K562 (cell line): ENCODE measurements around the gene ANAPC5. TPM values are rescaled to one million over a fixed set of nuclear protein-coding genes. Genes with fewer than 3 reads are reported as not detected.

ENCODE experiments used
- ATAC-seq: fragments of 200-7000 bp; cut with Tn5 transposase; 3 replicates; pipeline ENCODE4 v1.9.1; 2020; ENCODE audit warnings: moderate library complexity
- BruUV-seq: library from RNA; stranded (reverse); fragments of 400-500 nt; replicated peaks from 2 replicates; lab custom pipeline; 2021; lab: Mats Ljungman, UMichigan
- CTCF ChIA-PET: fragments of 300-600 bp; formaldehyde crosslinking; extraction: SDS; loops from one replicate; lab custom pipeline; 2021; ENCODE audit warnings: low intra/inter-chr PET ratio; lab: Yijun Ruan, JAX
- POLR2A ChIA-PET: fragments of 300-600, 350-650 bp; sonication (Branson Sonifier 250); formaldehyde crosslinking; extraction: SDS; loops from one replicate; lab custom pipeline; 2021; ENCODE audit warnings: antibody characterized with exemption, inconsistent platforms; lab: Yijun Ruan, JAX
- DNase-seq, 4 experiments: peaks; one replicate each; pipeline versions ENCODE4 v3.0.0 to v3.0.0-alpha.2; 2011 to 2018; ENCODE audit warnings: low spot score in 3 of 4, mixed read lengths in 3 of 4; ENCODE audit errors: extremely low read depth in 1 of 4
- FAIRE-seq: peaks from 2 replicates; lab custom pipeline; 2011; peaks lifted over from hg19 to GRCh38; lab: Jason Lieb, UNC
- H2AFZ ChIP-seq: 2 replicates; pipeline ENCODE4 v1.6.0; 2011; ENCODE audit warnings: low read depth, low read length, control low read depth, inconsistent platforms
- H3K27ac ChIP-seq: fragments of 200-600 bp; 3 replicates; pipeline ENCODE4 v1.8.0; 2011; ENCODE audit warnings: low read depth, mild to moderate bottlenecking, control low read depth, inconsistent platforms, low read length, moderate library complexity, mixed read lengths; ENCODE audit errors: extremely low read depth
- H3K27me3 ChIP-seq, 2 experiments: fragments of 300-600 bp in 1 of 2; 2 replicates in 1 of 2; 3 replicates in 1 of 2; pipeline versions ENCODE4 v1.6.0 to v1.8.0; 2011; ENCODE audit warnings: inconsistent platforms in 2 of 2, low read length in 2 of 2, mild to moderate bottlenecking in 1 of 2, mixed read lengths in 1 of 2, moderate library complexity in 1 of 2; ENCODE audit not compliant: control insufficient read depth in 2 of 2, insufficient read depth in 2 of 2
- H3K36me3 ChIP-seq: fragments of 300-600 bp; 3 replicates; pipeline ENCODE4 v1.8.0; 2011; ENCODE audit warnings: mild to moderate bottlenecking, low read length, inconsistent platforms; ENCODE audit not compliant: control insufficient read depth, insufficient read depth
- H3K4me1 ChIP-seq, 2 experiments: fragments of 200-600 bp in 1 of 2; replicated peaks in 1 of 2; 2 replicates in 1 of 2; 3 replicates in 1 of 2; pipeline versions ENCODE4 v1.5.1 to v1.8.0; 2011; ENCODE audit warnings: inconsistent platforms in 2 of 2, low read length in 2 of 2, mild to moderate bottlenecking in 1 of 2, mixed read lengths in 1 of 2, moderate library complexity in 1 of 2; ENCODE audit not compliant: control insufficient read depth in 2 of 2, insufficient read depth in 2 of 2
- H3K4me2 ChIP-seq: 2 replicates; pipeline ENCODE4 v1.6.1; 2011; ENCODE audit warnings: low read length, control low read depth, inconsistent platforms, mixed read lengths; ENCODE audit not compliant: insufficient read depth
- H3K4me3 ChIP-seq: fragments of 200-600 bp; sonication (generic), shearing (Covaris generic); 2 replicates; pipeline ENCODE4 v1.5.1; 2016; ENCODE audit warnings: control low read depth, inconsistent platforms
- H3K79me2 ChIP-seq: fragments of 200-600 bp; 3 replicates; pipeline ENCODE4 v1.8.0; 2011; ENCODE audit warnings: low read length, inconsistent platforms; ENCODE audit not compliant: control insufficient read depth, insufficient read depth
- H3K9ac ChIP-seq, 2 experiments: 2 replicates each; pipeline versions ENCODE4 v1.6.0 to v1.6.1; 2011; ENCODE audit warnings: low read depth in 2 of 2, low read length in 2 of 2, control low read depth in 1 of 2, inconsistent platforms in 1 of 2, mild to moderate bottlenecking in 1 of 2, mixed read lengths in 1 of 2; ENCODE audit not compliant: insufficient read depth in 1 of 2
- H3K9me1 ChIP-seq: one replicate; pipeline ENCODE4 v1.6.0; 2011; ENCODE audit warnings: inconsistent platforms, mild to moderate bottlenecking, low read length, moderate library complexity; ENCODE audit not compliant: control insufficient read depth, insufficient read depth
- H3K9me3 ChIP-seq: replicated peaks from 2 replicates; pipeline ENCODE4 v1.5.1; 2011; ENCODE audit warnings: low read depth, low read length, inconsistent platforms; ENCODE audit not compliant: control insufficient read depth, insufficient read depth
- H4K20me1 ChIP-seq: replicated peaks from 2 replicates; pipeline ENCODE4 v1.6.1; 2011; ENCODE audit warnings: low read length, inconsistent platforms, mixed read lengths; ENCODE audit not compliant: control insufficient read depth, insufficient read depth
- JUND ChIP-seq, 2 experiments: IDR thresholded peaks; 2 replicates in 1 of 2; 3 replicates in 1 of 2; pipeline ENCODE4 v1.6.1; 2011; ENCODE audit warnings: borderline replicate concordance in 2 of 2, low read depth in 2 of 2, low read length in 2 of 2, improper control_type of control experiment in 1 of 2, missing biosample characterization in 1 of 2, missing genetic modification characterization in 1 of 2, missing genetic modification reagents in 1 of 2
- POLR2G ChIP-seq: fragments of 200-400 bp; formaldehyde crosslinking; IDR thresholded peaks from 2 replicates; pipeline ENCODE4 v1.6.1; 2017; ENCODE audit warnings: low read depth, mild to moderate bottlenecking, antibody characterized with exemption, low read length, moderate library complexity
- SPI1 ChIP-seq: IDR thresholded peaks from 2 replicates; pipeline ENCODE4 v1.6.1; 2011; ENCODE audit warnings: low read depth, low read length, control low read depth, borderline replicate concordance
- ZBTB33 ChIP-seq: sonication (generic); formaldehyde crosslinking; IDR thresholded peaks from 2 replicates; pipeline ENCODE4 v1.8.1; 2023; ENCODE audit warnings: mild to moderate bottlenecking, missing genetic modification reagents
- ZFP30 ChIP-seq: fragments of 250-450 bp; sonication (Bioruptor Pico); IDR thresholded peaks from 2 replicates; pipeline ENCODE4 v1.8.0; 2022; ENCODE audit warnings: moderate library complexity, mild to moderate bottlenecking, inconsistent platforms, borderline replicate concordance
- ZNF354B ChIP-seq: fragments of 250-450 bp; sonication (Bioruptor Pico); IDR thresholded peaks from 2 replicates; pipeline ENCODE4 v1.4.0; 2020
- ZNF431 ChIP-seq: sonication (generic); formaldehyde crosslinking; IDR thresholded peaks from 2 replicates; pipeline ENCODE4 v1.8.0; 2022; ENCODE audit warnings: mild to moderate bottlenecking, missing genetic modification reagents
- WGBS: fragments of 100-300 bp; shearing (Covaris generic); methylation state at CpG from one replicate; pipeline ENCODE4 v1.1.6; 2016; ENCODE audit warnings: low coverage, mixed read lengths; ENCODE audit not compliant: insufficient coverage; ENCODE audit errors: missing lambda C conversion rate; 5-methylcytosine and 5-hydroxymethylcytosine counted together
- in situ Hi-C: fragments of 300-500 bp; cut with MboI; formaldehyde crosslinking; loops from 4 replicates; pipeline ENCODE4 v1.15.0; 2018; ENCODE audit warnings: inconsistent platforms, mixed read lengths
- intact Hi-C: fragments of 100-400 bp; cut with micrococcal nuclease; formaldehyde crosslinking; loops from 2 replicates; pipeline ENCODE4 v1.14.2; 2022
- polyA plus RNA-seq, 8 experiments: library from polyadenylated mRNA; depleted of rRNA in 4 of 8; stranded (reverse) in 5 of 8; unstranded in 3 of 8; fragments of >200 nt; fragmentation: Nextera tagmentation in 2 of 8; fragmentation: Illumina TruSeq in 1 of 8; extraction: Ambion mirVana in 2 of 8; extraction: Trizol in 1 of 8; gene quantifications; 2 replicates each; pipeline versions ENCODE4 v1.2.1 to v1.2.3, GENCODE V29; 2011 to 2014; ENCODE audit warnings: inconsistent platforms in 1 of 8, missing spikeins in 1 of 8
- total RNA-seq, 7 experiments: library from RNA; depleted of rRNA in 6 of 7; stranded (reverse); fragments of >200 nt in 6 of 7; fragmentation: Illumina TruSeq in 2 of 7; extraction: Trizol in 2 of 7; gene quantifications; 2 replicates each; pipeline versions ENCODE4 v1.2.1 to v1.2.3, GENCODE V29; 2011 to 2021; ENCODE audit warnings: low replicate concordance in 1 of 7

Gene ANAPC5
- total and polyA plus RNA-seq, 9 of the 15 experiments (the other 6 are each of a cell fraction or from before 2014, with no cell fraction given): 136 to 315 (median 197) TPM

GRCh38 chr12:121279071-121279375 is 73.2 kb downstream of the ANAPC5 start:
- ChIA-PET POLR2A (interaction anchor here (0.7 to 0.9 kb wide), 3 partner anchors 9 to 187 kb away, joined by 3 read pairs; no protein-coding TSS in a partner anchor), CTCF (no interaction called here)
- BruUV-seq: no TSS peak
- intact Hi-C loops (no loop called here), in situ Hi-C loops (no loop called here)
- H3K27ac ChIP-seq: no peak overlapping the region
- peaks cover 16% of the 10 kb centered on the region for H4K20me1 ChIP-seq
- no peak overlapping the region for H2AFZ ChIP-seq
- no peaks in the 10 kb centered on the region for H3K27me3 ChIP-seq
- TF ChIP-seq ZFP30 (CRISPR knock-in tag) (no peak), POLR2G (0 out of 2 replicates have a peak, but pooled peaks have one; percentile 25)
- peak overlapping the region in 1 of 2 experiments; percentile 23; a peak in 1 of 4 replicates for H3K9ac ChIP-seq
- no peak overlapping the region for H3K4me2 ChIP-seq
- no peaks in the 10 kb centered on the region for H3K9me1 ChIP-seq
- 89% methylated on average over 13 of the region's 13 CpGs for WGBS
- ATAC-seq: no peak
- no peaks in the 10 kb centered on the region for H3K9me3 ChIP-seq
- DNase-seq: peak in 2 of 4 experiments; percentile 5 to 10
- H3K36me3 ChIP-seq: peaks cover 9% of the 10 kb centered on the region; the same call in 1 of the 3 replicates
- H3K79me2 ChIP-seq: peaks cover 14% of the 10 kb centered on the region; the same call in 2 of the 3 replicates
- no peak for FAIRE-seq
- H3K4me3 ChIP-seq: no peak overlapping the region
- H3K4me1 ChIP-seq: peaks cover 10 to 30% of the 10 kb centered on the region in 2 experiments; a peak in 4 of 5 replicates

- Histone ChIP-seq H3K36me3 (peaks cover 12% of the 10 kb centered on the region; the same call in 1 of the 3 replicates), H2AFZ (no peak overlapping the region), H3K79me2 (peaks cover 14% of the 10 kb centered on the region; the same call in 2 of the 3 replicates), H3K27ac (no peak overlapping the region), H3K9me3 (no peaks in the 10 kb centered on the region), H3K4me3 (no peak overlapping the region), H3K4me2 (no peak overlapping the region), H3K9me1 (no peaks in the 10 kb centered on the region), H3K4me1 (peaks cover 10 to 30% of the 10 kb centered on the region in 2 experiments; a peak in 4 of 5 replicates), H4K20me1 (peaks cover 12% of the 10 kb centered on the region), H3K9ac (peak overlapping the region in 1 of 2 experiments; percentile 23; a peak in 1 of 4 replicates), H3K27me3 (no peaks in the 10 kb centered on the region)
- DNase-seq (peak in 2 of 4 experiments; percentile 5 to 6), ATAC-seq (no peak), FAIRE-seq (no peak)
- ChIA-PET POLR2A (interaction anchor here (0.7 to 0.9 kb wide), 3 partner anchors 10 to 249 kb away, joined by 3 to 5 read pairs (median 3); no protein-coding TSS in a partner anchor), CTCF (no interaction called here)
- no TSS peak for BruUV-seq
- TF ChIP-seq SPI1: peak; percentile 35; the same call in 1 of the 2 replicates
- no peak for TF ChIP-seq ZNF354B (CRISPR knock-in tag)
- TF ChIP-seq ZBTB33 (CRISPR knock-in tag): peak; percentile 33; the same call in 1 of the 2 replicates
- peak; percentile 97 for TF ChIP-seq ZNF431 (CRISPR knock-in tag)
- TF ChIP-seq JUND (IDR thresholded peaks at IDR 0.05; ENCODE audit: borderline replicate concordance, low read depth, low read length): no peak
- TF ChIP-seq JUND (tag; IDR thresholded peaks at IDR 0.05; ENCODE audit: borderline replicate concordance, low read depth, low read length): no peak
- WGBS: 79% methylated on average over 15 of the region's 15 CpGs
- in situ Hi-C loops (no loop called here), intact Hi-C loops (no loop called here)
Observed at GRCh38 chr12:121278169-121279070, 73.8 kb downstream of the ANAPC5 start.
